Effector CD8-positive, alpha-beta T cell (primary cell): Measurements from ENCODE around the gene XRCC2.

Experiments used
- DNase-seq: peaks from one replicate; lab custom pipeline; 2025; lab: John Stamatoyannopoulos, UW

XRCC2 gene

GRCh38 chr7:152615031-152615741 lies 60.8 kb downstream of the XRCC2 start:
- no peak for DNase-seq

GRCh38 chr7:152608656-152609055 lies 67.3 kb downstream of the XRCC2 start:
- no peak for DNase-seq

GRCh38 chr7:152608208-152608607 lies 67.7 kb downstream of the XRCC2 start:
- DNase-seq, result no peak

- no peak for DNase-seq
Measured at GRCh38 chr7:152607007-152607406, 68.9 kb downstream of the XRCC2 start.

- no peak for DNase-seq
Measured at GRCh38 chr7:152602962-152603361, 73.0 kb downstream of the XRCC2 start.

- no peak for DNase-seq
Measured at GRCh38 chr7:152601305-152601798, 74.6 kb downstream of the XRCC2 start.

- no peak for DNase-seq
Measured at GRCh38 chr7:152600266-152600665, 75.7 kb downstream of the XRCC2 start.

GRCh38 chr7:152597507-152597906 lies 78.4 kb downstream of the XRCC2 start:
- no peak for DNase-seq

GRCh38 chr7:152596824-152597223 lies 79.1 kb downstream of the XRCC2 start:
- no peak for DNase-seq
